Esophagus squamous epithelium (tissue), 5 donors: Measurements from ENCODE around the gene KMT5B. TPM values are rescaled to one million over a fixed set of nuclear protein-coding genes. Genes with fewer than 3 reads are reported as not detected.

ENCODE experiments used
- DNase-seq: peaks from one replicate; lab custom pipeline; 2025; lab: John Stamatoyannopoulos, UW
- H3K27ac ChIP-seq, 4 donors: fragments of 200-600 bp; sonication (generic); one replicate each; pipeline ENCODE4 v1.5.1; 2016 to 2019; ENCODE audit warnings: mild to moderate bottlenecking in 1 of 4
- H3K27me3 ChIP-seq, 4 donors: fragments of 200-600 bp; sonication (generic); 1 replicate in 3 of 4; 2 replicates in 1 of 4; pipeline versions ENCODE4 v1.5.1 to v1.6.0; 2017 to 2021; ENCODE audit warnings: antibody characterized with exemption in 1 of 4
- H3K36me3 ChIP-seq, 3 donors: fragments of 200-600 bp; sonication (generic); one replicate each; pipeline ENCODE4 v1.5.1; 2016 to 2019
- H3K4me1 ChIP-seq, 3 donors: fragments of 200-600 bp; sonication (generic); one replicate each; pipeline ENCODE4 v1.5.1; 2017 to 2019
- H3K4me3 ChIP-seq, 4 donors: fragments of 200-600 bp; sonication (generic); 1 replicate in 3 of 4; 2 replicates in 1 of 4; pipeline ENCODE4 v1.5.1; 2016 to 2019; ENCODE audit warnings: mild to moderate bottlenecking in 2 of 4, moderate library complexity in 1 of 4
- H3K9me3 ChIP-seq, 3 donors: fragments of 200-600 bp; sonication (generic); one replicate each; pipeline ENCODE4 v1.5.1; 2016 to 2019
- POLR2A ChIP-seq, 4 donors: fragments of 450-650 bp; IDR thresholded peaks; one replicate each; pipeline ENCODE4 v1.6.1; 2017; ENCODE audit warnings: antibody characterized with exemption in 4 of 4, mild to moderate bottlenecking in 4 of 4, moderate library complexity in 3 of 4
- WGBS, 2 donors: methylation state at CpG; one replicate each; pipeline ENCODE4 v1.1.5; 2018; 5-methylcytosine and 5-hydroxymethylcytosine counted together
- intact Hi-C: fragments of 100-400 bp; cut with DNase I; formaldehyde crosslinking; loops from one replicate; pipeline ENCODE4 v1.15.0; 2022
- total RNA-seq, 4 donors: library from RNA; depleted of rRNA; stranded (reverse); fragments of >200 nt; gene quantifications; one replicate each; pipeline ENCODE4 v1.1.0, GENCODE V29; 2016
- TF ChIP-seq, protein P1 (sequence below), 6 experiments: fragments of 450-650 bp in 4 of 6; fragments of 200-600 bp in 2 of 6; sonication (generic) in 2 of 6; IDR thresholded peaks; one replicate each; pipeline ENCODE4 v1.5.1; 2016 to 2019; ENCODE audit warnings: antibody characterized with exemption in 6 of 6, mild to moderate bottlenecking in 4 of 6, moderate library complexity in 4 of 6
- donor health status: DM: yes; HTN: yes; CAD: no.

Gene KMT5B
- total RNA-seq, 4 donors from 2014 or later, result 18.4 to 37.6 (median 21.9) TPM

DNA sequence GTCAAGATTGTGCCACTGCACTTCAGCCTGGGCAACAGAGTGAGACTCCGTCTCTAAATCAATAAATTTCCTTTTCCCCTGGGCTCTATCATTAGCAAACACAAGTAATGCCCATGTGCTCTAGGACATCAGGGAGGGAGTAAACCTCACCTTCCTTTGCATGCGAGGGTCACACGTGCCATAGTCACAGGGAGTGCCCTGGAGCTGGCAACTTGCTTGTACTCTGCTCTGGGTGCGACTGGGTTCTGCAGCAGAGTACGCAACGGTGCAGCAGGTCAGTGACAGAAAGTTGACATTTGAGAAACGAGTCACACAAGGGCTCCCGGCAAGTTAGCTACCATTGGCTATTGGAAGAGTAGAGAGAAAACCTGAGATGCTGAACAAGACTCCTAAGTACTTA lies 59.4 kb downstream of the KMT5B start:
- WGBS, 2 donors, result 75 to 92% methylated on average over 6 to 7 of the region's 8 CpGs
- intact Hi-C loops, result no loop called here

GRCh38 chr11:68150037-68150436 lies 63.1 kb downstream of the KMT5B start:
- WGBS, 2 donors, result 27 to 37% methylated on average over 7 of the region's 7 CpGs
- H3K9me3 ChIP-seq, result no peaks in the 10 kb centered on the region
- DNase-seq, result no peak
- peaks cover 0 to 34% (median 22%) of the 10 kb centered on the region in 3 donors for H3K4me1 ChIP-seq
- no peak overlapping the region for H3K4me3 ChIP-seq
- H3K36me3 ChIP-seq, result no peaks in the 10 kb centered on the region
- no peak for TF ChIP-seq POLR2A (IDR thresholded peaks at IDR 0.05)
- TF ChIP-seq, protein P1, sequence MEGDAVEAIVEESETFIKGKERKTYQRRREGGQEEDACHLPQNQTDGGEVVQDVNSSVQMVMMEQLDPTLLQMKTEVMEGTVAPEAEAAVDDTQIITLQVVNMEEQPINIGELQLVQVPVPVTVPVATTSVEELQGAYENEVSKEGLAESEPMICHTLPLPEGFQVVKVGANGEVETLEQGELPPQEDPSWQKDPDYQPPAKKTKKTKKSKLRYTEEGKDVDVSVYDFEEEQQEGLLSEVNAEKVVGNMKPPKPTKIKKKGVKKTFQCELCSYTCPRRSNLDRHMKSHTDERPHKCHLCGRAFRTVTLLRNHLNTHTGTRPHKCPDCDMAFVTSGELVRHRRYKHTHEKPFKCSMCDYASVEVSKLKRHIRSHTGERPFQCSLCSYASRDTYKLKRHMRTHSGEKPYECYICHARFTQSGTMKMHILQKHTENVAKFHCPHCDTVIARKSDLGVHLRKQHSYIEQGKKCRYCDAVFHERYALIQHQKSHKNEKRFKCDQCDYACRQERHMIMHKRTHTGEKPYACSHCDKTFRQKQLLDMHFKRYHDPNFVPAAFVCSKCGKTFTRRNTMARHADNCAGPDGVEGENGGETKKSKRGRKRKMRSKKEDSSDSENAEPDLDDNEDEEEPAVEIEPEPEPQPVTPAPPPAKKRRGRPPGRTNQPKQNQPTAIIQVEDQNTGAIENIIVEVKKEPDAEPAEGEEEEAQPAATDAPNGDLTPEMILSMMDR (IDR thresholded peaks at IDR 0.05), result no peak
- H3K27me3 ChIP-seq, result no peaks in the 10 kb centered on the region
- peak overlapping the region in 1 of 4 donors; percentile 52 for H3K27ac ChIP-seq
- intact Hi-C loops, result no loop called here

More for the DNA sequence above, 59.4 kb downstream of the KMT5B start:
- no peak for TF ChIP-seq POLR2A (IDR thresholded peaks at IDR 0.05)
- TF ChIP-seq, protein P1 (IDR thresholded peaks at IDR 0.05), result no peak
- no peaks in the 10 kb centered on the region for H3K9me3 ChIP-seq
- no peak for DNase-seq
- peaks cover 0 to 8% (median 4%) of the 10 kb centered on the region in 3 donors for H3K4me1 ChIP-seq
- no peak overlapping the region for H3K4me3 ChIP-seq
- peaks cover 4 to 23% (median 9%) of the 10 kb centered on the region in 3 donors for H3K36me3 ChIP-seq
- H3K27ac ChIP-seq, result no peak overlapping the region
- no peaks in the 10 kb centered on the region for H3K27me3 ChIP-seq

DNA sequence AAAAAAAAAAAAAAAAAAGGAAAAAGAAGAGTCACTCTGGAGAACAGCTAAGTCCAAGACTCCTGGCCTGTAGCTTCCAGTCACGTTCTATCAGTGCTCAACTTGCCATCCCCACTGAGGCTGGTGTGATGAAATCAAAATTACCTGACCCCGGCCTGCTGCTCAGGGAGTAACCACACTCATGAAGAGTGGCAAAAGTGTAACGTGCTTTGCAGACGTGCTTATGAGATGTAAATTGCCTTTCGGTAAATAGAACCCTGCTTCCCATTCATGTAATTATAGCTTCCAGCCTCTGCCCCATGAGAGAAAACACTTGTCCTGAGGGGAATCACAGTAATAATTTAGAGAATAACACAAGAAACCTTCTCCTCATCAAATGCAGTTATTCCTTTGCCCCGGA lies 63.7 kb downstream of the KMT5B start:
- Histone ChIP-seq H3K27me3 (no peaks in the 10 kb centered on the region), H3K9me3 (no peaks in the 10 kb centered on the region), H3K27ac (peak overlapping the region in 1 of 4 donors; percentile 52), H3K36me3 (no peaks in the 10 kb centered on the region), H3K4me1 (peaks cover 0 to 34% (median 22%) of the 10 kb centered on the region in 3 donors), H3K4me3 (no peak overlapping the region)
- TF ChIP-seq, protein P1 (IDR thresholded peaks at IDR 0.05), result no peak
- no peak for TF ChIP-seq POLR2A (IDR thresholded peaks at IDR 0.05)
- intact Hi-C loops, result no loop called here
- WGBS, 2 donors, result 76 to 79% methylated on average over 5 to 6 of the region's 6 CpGs
- DNase-seq, result no peak

GRCh38 chr11:68148879-68149278 lies 64.2 kb downstream of the KMT5B start:
- Histone ChIP-seq H3K4me1 (peaks cover 0 to 34% (median 22%) of the 10 kb centered on the region in 3 donors), H3K27ac (peak overlapping the region in 1 of 4 donors; percentile 5), H3K4me3 (no peak overlapping the region), H3K9me3 (no peaks in the 10 kb centered on the region), H3K27me3 (no peaks in the 10 kb centered on the region), H3K36me3 (no peaks in the 10 kb centered on the region)
- intact Hi-C loops, result no loop called here
- no peak for TF ChIP-seq POLR2A (IDR thresholded peaks at IDR 0.05)
- TF ChIP-seq, protein P1 (IDR thresholded peaks at IDR 0.05), result no peak
- no peak for DNase-seq
- WGBS, 2 donors, result 77 to 90% methylated on average over 2 to 5 of the region's 7 CpGs

- Histone ChIP-seq H3K4me1 (peaks cover 0 to 34% (median 22%) of the 10 kb centered on the region in 3 donors), H3K27ac (peak overlapping the region in 1 of 4 donors; percentile 5), H3K9me3 (no peaks in the 10 kb centered on the region), H3K36me3 (no peaks in the 10 kb centered on the region), H3K4me3 (no peak overlapping the region), H3K27me3 (no peaks in the 10 kb centered on the region)
- WGBS, 2 donors, result 86% methylated on average over 18 of the region's 18 CpGs
- DNase-seq, result no peak
- intact Hi-C loops, result no loop called here
- no peak for TF ChIP-seq POLR2A (IDR thresholded peaks at IDR 0.05)
- TF ChIP-seq, protein P1 (IDR thresholded peaks at IDR 0.05), result no peak
Observed at GRCh38 chr11:68148071-68148805, 64.9 kb downstream of the KMT5B start.
